Activated CD8-positive, alpha-beta memory T cell treated with anti-CD3 and anti-CD28 coated beads for 48 hours (primary cell): ENCODE measurements around the gene NTM.
"Not testable (repeated sequence)": the region's sequence is repeated elsewhere in the genome, so short reads cannot be mapped to it uniquely, and the experiment has no call there.

Experiments used
- DNase-seq, 3 experiments: peaks; one replicate each; pipeline ENCODE4 v3.0.0-alpha.2; 2020; ENCODE audit warnings: low read depth in 2 of 3, low spot score in 2 of 3

Gene NTM

DNA sequence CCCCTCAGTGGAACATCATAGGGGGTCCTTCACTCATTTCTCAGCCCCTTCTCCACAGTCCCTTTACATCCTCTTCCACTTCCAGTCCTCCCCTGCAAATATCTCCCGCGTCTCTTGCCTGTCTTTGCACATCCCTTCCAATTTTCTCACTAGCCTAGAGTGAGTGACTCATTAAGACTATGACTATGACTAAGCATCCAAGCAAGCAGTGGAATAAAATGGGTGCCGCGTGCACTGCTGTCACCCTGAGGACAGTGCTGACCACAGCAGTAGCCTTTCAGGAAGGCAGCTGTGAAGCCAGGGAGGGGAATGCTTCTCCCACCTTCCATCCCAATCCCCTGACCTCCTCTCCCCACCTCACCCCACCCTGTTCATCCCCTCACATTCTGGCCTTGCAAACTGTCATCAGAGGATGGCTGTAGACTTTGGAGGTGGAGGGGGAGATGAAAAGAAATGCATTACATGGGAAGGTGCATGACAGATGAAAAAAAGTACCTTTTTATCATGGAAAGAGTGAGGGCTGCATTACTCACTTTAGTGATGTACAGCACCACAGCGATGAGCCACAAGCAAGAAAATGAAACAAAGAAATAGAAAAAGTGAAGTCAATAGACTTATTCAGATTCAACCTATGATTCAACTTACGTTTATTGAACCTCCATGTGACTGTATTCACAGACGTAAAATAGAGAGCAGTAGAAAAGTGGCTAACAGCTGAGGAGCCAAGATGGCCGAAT, 948.2 kb downstream of the NTM start:
- DNase-seq: no peak

GRCh38 chr11:132319419-132319818, 949.0 kb downstream of the NTM start:
- not testable (repeated sequence) for DNase-seq

DNA sequence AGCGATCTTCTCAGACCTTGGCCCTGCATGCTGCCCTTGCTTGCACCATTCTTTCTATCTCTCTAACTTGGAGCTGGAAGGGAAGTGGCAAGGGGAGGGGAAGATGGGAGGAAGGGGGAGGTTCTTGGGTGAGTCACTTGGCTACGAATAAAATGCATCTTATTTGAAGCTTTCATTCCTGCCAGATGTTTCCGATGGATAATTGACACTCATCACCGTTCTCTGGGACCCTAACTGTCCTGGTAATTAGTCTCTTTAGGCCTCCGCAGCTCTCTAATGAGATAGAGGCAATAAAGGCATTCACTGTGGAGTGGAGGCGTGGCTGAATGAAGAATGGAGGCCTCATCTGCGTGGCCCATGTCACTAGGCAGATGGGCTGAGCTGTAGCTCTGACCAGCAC, 960.1 kb downstream of the NTM start:
- no peak for DNase-seq

DNA sequence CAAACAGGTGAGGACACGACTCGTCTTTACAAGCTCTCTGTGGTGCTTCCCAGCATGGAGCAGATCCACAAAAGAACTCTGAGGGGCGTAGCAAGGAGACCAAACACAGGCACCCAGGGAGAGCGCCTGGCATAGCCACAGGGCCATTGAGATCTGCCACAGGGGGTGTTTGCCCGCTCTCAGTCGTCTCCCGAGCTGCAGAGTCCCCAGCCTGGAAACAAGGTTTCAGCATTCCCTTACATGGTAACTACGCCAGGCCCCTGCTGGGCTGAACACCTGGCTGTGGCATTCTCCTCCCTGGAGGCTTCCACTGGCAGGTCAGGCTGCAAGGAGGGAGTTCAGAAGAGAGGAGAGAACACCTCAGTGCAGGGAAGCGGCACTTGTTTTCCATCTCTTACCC, 962.1 kb downstream of the NTM start:
- no peak for DNase-seq

- DNase-seq: no peak
Measured at GRCh38 chr11:132334769-132335280, 964.4 kb downstream of the NTM start.

DNA sequence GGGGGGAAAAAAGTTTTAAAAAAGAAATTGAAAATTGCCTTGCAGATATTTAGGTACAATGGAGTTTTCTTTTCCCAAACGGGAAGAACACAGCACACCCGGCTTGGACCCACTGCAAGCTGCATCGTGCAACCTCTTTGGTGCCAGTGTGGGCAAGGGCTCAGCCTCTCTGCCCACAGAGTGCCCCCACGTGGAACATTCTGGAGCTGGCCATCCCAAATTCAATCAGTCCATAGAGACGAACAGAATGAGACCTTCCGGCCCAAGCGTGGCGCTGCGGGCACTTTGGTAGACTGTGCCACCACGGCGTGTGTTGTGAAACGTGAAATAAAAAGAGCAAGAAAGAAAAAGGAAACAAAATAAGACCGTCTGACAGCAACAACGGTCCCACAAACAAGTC, 964.9 kb downstream of the NTM start:
- no peak for DNase-seq

GRCh38 chr11:132336781-132337535, 966.5 kb downstream of the NTM start:
- no peak for DNase-seq

GRCh38 chr11:132337819-132338416, 967.5 kb downstream of the NTM start:
- DNase-seq: no peak

DNA sequence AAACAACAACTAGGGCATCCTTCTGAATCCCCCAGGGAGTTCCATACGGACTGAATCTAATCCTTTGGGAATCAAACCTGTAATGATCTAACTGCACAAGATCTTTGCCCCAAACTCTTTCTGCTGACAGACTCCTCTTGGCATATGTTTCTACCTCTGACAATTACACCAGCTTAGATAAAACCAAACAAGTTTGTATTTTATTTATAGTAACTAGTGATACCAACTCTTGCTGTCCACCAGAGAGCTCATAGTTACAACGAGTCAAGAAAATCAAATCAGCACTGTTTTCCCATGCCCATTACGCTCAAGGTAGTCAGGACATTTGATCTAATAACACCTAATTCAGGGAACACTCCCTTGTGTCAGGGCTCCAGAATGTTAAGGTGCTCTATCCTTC, 972.0 kb downstream of the NTM start:
- DNase-seq: no peak

- DNase-seq: no peak
Measured at GRCh38 chr11:132343445-132344175, 973.2 kb downstream of the NTM start.

- no peak for DNase-seq
Measured at GRCh38 chr11:132346558-132347148, 976.2 kb downstream of the NTM start.

- no peak for DNase-seq
Measured at GRCh38 chr11:132347156-132348090, 977.0 kb downstream of the NTM start.

DNA sequence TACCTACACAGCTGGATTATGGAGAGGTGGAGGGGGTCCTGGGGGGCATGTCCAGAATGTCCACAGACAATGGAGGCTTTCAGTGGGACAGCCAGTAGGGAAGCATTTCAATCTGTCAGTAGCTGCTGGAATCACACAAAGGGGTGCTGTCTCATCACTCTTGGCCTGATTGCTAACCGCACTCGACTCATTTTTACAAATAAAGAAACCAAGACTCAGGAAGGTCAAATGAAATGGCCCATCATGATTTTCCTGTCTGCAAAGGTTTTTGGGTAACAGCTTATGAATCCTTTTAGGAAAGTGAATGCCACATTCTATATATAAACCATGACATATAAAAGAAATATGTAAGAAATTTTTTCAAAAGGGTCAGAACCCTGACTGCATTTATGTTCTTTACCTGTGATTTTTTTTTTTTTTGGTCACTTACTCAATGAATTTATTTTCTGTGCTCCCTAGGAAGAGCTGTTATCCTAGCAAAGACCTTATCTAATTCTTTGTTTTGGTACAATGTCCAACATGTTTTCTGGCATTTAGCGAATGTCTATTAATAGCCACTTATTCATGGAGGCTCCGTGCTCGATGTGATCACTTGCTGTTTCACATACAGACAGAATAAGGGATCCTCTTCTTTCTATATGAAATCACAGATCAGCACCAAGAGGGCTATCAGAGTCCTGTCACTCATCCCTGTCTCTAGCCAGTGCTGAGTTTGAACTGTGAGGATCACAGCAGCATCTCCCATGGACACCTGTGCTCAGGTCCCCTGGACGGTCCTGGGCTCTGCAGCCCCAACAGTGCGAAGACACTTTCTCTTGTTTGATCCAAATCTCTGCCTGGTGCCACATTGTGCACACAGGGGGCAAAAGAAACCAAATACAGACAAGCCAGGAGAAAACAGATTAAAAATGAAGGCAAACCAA, 979.7 kb downstream of the NTM start:
- DNase-seq: no peak

- no peak for DNase-seq
Measured at GRCh38 chr11:132351050-132351449, 980.6 kb downstream of the NTM start.

DNA sequence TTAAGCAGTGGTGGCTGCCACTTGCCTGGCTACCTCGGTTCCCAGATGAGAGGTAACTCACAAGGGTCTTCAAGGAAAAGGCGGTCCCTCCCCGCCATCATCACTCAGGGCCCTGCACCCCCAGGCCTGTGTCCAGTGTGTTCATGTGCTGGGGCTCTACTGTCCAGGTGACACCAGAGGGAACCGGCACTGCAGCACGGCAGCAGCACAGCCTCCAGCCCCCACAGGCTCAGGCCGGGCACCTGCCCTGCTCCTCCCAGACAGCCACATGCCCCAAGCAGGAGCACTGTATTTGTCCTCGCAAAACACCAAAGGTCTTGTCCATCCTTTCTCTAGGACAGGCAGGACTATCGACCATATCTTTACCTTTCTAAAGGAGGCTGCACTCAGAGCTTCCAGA, 982.1 kb downstream of the NTM start:
- no peak for DNase-seq

DNA sequence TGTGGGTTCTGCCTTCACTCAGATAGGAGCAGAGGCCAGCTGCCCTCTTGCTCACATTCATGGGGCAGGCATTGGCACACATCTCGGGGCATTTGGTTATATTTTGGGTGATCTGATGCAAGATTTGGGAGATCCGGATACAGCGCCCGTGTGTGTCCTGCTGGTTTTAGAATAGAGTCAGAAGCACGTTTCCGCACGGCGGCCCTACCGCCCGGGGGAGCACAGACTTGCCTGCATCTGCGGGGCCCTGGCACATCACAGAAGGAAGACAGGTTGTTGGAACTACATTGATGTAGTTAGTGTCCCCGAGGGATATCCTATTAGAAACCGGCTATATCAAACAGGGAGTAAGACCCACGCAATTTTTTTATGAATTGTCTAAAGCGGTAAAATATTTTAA, 982.8 kb downstream of the NTM start:
- no peak for DNase-seq

DNA sequence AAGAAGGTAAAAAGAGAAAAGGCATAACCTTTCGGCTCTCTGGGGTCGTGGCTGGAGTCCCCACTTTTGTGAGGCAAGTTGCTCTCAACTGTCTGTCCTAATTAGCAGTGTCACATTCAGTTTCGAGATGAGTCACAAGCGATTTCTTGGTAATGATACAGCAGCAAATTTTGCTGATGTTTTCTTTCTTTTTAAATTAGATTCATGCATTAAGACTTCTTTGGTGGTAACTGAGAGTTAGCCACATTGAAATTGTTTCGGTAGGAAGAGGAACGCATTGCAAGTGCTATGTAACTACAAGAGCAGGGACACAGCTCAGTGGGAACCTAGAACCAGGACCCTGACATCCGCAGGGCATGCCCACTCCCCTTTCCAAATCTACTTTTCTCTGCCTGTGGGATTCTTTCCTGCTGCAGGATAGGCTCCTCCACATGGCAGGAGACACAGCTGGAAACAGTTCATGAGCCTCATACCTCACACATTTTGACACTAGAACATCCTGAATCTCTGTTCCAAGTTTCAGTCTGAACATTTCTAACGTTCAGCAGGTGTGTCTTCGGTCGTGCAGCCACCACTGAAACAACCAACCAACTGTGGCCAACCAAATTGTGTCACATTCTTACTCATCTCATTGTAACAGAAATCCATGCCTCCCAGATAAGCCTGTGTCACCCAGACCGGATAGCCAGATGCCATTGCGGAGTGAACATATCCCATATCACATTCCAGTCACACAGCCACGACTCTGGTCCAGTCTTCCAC, 987.6 kb downstream of the NTM start:
- no peak for DNase-seq

DNA sequence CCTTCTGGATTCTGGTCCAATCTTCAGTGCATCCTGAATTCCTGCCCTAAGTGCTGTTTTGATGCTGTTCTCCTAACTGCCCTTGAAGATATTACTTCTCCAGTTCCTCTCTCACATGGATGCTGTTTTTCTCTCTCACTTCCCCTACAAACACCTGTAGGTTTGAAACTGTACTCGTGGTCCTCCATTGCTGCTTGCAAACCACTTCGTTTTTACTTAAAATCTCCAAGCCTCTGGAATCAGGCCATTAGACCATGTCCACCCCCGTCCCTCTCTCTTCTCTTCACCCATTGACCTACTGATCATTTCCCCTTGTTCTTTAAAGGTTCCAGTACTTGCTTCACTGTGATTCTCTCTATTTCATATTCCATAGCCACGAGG, 988.1 kb downstream of the NTM start:
- DNase-seq: no peak
